ENCODE data around the gene L2HGDH.

DNA sequence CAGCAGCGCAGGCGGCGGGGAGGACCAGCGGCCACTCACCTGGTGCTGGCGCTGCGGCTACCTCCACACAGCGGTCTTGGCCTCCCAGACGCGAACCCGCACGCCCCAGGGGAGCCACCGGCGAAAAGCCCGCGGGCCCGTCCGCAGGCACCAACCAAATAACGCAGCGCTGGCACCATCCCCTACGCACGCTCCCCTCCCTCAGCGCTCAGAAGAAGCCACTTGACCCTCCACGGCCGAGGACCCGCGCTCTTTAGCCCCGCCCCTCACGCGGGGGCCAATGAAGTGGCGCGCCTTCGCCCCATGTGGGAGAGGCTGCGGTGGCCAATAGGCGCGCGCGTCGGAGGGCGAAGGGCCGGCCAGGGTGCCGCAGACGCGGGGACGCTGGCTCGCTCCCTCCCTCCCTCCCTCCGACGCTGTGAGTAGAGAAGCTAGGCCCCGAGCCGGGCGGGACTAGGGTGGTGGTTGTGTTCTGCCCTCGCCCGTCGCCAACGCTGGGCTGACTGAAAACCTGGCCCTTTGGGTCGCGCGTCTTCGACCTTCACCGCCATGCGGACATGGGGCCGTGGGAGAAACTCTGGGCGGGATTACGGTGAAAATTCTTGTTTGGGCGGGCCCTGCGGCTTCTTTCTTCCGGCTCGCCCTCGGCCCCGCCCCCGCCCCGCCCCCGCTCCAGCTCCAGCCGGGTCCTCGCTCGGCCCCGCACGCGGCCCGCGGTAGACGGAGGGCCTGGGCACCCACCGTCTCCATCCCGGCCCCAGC lies at the start of gene L2HGDH, which contains the start of gene DMAC2L:
- TF ChIP-seq, protein P1, sequence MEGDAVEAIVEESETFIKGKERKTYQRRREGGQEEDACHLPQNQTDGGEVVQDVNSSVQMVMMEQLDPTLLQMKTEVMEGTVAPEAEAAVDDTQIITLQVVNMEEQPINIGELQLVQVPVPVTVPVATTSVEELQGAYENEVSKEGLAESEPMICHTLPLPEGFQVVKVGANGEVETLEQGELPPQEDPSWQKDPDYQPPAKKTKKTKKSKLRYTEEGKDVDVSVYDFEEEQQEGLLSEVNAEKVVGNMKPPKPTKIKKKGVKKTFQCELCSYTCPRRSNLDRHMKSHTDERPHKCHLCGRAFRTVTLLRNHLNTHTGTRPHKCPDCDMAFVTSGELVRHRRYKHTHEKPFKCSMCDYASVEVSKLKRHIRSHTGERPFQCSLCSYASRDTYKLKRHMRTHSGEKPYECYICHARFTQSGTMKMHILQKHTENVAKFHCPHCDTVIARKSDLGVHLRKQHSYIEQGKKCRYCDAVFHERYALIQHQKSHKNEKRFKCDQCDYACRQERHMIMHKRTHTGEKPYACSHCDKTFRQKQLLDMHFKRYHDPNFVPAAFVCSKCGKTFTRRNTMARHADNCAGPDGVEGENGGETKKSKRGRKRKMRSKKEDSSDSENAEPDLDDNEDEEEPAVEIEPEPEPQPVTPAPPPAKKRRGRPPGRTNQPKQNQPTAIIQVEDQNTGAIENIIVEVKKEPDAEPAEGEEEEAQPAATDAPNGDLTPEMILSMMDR (IDR thresholded peaks at IDR 0.05 in 2 of 3, conservative IDR thresholded peaks at IDR 0.05 in 1 of 3; ENCODE audit: control insufficient read depth in 2 of 3, extremely low read depth in 1 of 3, insufficient read depth in 1 of 3, low read depth in 3 of 3, low read length in 3 of 3), result peak in 1 of 3 experiments; percentile 52; a peak in 2 of 6 replicates
- TF ChIP-seq CHD1 (IDR thresholded peaks at IDR 0.05; ENCODE audit: low read depth, low read length), result no peak
- TF ChIP-seq POLR2A (IDR thresholded peaks at IDR 0.05; ENCODE audit: low read depth, low read length), result peak; percentile 97
- no peak for TF ChIP-seq EP300 (IDR thresholded peaks at IDR 0.05; ENCODE audit: borderline replicate concordance in 1 of 2, control insufficient read depth in 1 of 2, low read depth in 2 of 2, low read length in 2 of 2)
- TF ChIP-seq, protein P2, sequence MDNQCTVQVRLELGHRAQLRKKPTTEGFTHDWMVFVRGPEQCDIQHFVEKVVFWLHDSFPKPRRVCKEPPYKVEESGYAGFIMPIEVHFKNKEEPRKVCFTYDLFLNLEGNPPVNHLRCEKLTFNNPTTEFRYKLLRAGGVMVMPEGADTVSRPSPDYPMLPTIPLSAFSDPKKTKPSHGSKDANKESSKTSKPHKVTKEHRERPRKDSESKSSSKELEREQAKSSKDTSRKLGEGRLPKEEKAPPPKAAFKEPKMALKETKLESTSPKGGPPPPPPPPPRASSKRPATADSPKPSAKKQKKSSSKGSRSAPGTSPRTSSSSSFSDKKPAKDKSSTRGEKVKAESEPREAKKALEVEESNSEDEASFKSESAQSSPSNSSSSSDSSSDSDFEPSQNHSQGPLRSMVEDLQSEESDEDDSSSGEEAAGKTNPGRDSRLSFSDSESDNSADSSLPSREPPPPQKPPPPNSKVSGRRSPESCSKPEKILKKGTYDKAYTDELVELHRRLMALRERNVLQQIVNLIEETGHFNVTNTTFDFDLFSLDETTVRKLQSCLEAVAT (IDR thresholded peaks at IDR 0.05), result 0 out of 2 replicates have a peak, but pooled peaks have one; percentile 27
- TF ChIP-seq CREB1 (IDR thresholded peaks at IDR 0.05; ENCODE audit: low read depth), result no peak; the same call in 1 of the 2 replicates
